ENCODE measurements around the gene ZNF576. TPM values are rescaled to one million over a fixed set of nuclear protein-coding genes. Genes with fewer than 3 reads are reported as not detected.
A peak's percentile ranks its signal among the peaks of the same experiment; 100 is the strongest.

The ZNF576 gene
- total and polyA plus RNA-seq, 9 of the 15 experiments (the other 6 are each of a cell fraction or from before 2014, with no cell fraction given) = 6.8 to 18.2 (median 12.2) TPM

DNA sequence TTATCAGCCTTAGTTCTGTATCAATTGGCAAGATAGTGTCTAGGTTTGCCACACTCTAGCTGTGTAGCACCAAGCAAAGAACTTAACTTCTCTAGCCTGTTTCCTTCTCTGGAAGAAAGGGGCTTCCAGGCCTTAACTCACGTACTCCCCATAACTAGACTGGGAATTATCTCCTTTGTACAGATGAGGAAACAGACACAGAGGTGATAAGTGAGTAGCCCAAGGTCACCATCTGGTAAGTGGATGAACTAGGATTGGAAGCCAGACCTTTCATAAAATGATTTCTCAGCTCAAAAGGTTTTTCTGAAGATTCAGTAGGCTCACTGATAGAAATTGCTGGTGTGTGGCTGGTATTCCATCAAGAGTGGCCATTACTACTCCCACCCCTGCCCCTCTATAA is 19.9 kb downstream of the ZNF576 start (continued):
- TF ChIP-seq ESRRA (IDR thresholded peaks at IDR 0.05; ENCODE audit: borderline replicate concordance, low read depth) (peak; percentile 97), SMARCA4 (IDR thresholded peaks at IDR 0.05) (peak; percentile 73; the same call in 1 of the 2 replicates), ZFP36 (IDR thresholded peaks at IDR 0.05; ENCODE audit: low read depth, low read length, partially characterized antibody) (no peak), CEBPG (CRISPR knock-in tag; IDR thresholded peaks at IDR 0.05) (no peak), CEBPG (tag; conservative IDR thresholded peaks at IDR 0.05 in 1 of 2, IDR thresholded peaks at IDR 0.05 in 1 of 2) (no peak), BHLHE40 (IDR thresholded peaks at IDR 0.05; ENCODE audit: low read length) (no peak), ZNF311 (CRISPR knock-in tag; IDR thresholded peaks at IDR 0.05) (no peak), ZBTB8A (IDR thresholded peaks at IDR 0.05; ENCODE audit: partially characterized antibody) (no peak), TEAD4 (IDR thresholded peaks at IDR 0.05; ENCODE audit: low read length) (peak; percentile 85), TEAD4 (CRISPR knock-in tag; IDR thresholded peaks at IDR 0.05; ENCODE audit: borderline replicate concordance) (no peak), ZKSCAN1 (IDR thresholded peaks at IDR 0.05; ENCODE audit: low read depth, low read length) (no peak), EP300 (IDR thresholded peaks at IDR 0.05; ENCODE audit: low read length) (peak; percentile 79), KDM1A (IDR thresholded peaks at IDR 0.05) (peak; percentile 91 to 92), POLR2AphosphoS5 (IDR thresholded peaks at IDR 0.05; ENCODE audit: control insufficient read depth, insufficient read depth, low read depth, low read length) (peak; percentile 78), CSDE1 (IDR thresholded peaks at IDR 0.05) (no peak), STAT5A (IDR thresholded peaks at IDR 0.05; ENCODE audit: borderline replicate concordance, low read length) (no peak; the same call in 1 of the 2 replicates), POLR2AphosphoS2 (IDR thresholded peaks at IDR 0.05; ENCODE audit: low read length) (no peak), FIP1L1 (IDR thresholded peaks at IDR 0.05; ENCODE audit: low read depth, low read length, poor library complexity, severe bottlenecking) (no peak)
- TF ChIP-seq, protein P1, sequence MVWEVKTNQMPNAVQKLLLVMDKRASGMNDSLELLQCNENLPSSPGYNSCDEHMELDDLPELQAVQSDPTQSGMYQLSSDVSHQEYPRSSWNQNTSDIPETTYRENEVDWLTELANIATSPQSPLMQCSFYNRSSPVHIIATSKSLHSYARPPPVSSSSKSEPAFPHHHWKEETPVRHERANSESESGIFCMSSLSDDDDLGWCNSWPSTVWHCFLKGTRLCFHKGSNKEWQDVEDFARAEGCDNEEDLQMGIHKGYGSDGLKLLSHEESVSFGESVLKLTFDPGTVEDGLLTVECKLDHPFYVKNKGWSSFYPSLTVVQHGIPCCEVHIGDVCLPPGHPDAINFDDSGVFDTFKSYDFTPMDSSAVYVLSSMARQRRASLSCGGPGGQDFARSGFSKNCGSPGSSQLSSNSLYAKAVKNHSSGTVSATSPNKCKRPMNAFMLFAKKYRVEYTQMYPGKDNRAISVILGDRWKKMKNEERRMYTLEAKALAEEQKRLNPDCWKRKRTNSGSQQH (CRISPR knock-in tag; IDR thresholded peaks at IDR 0.05) = no peak
- TF ChIP-seq, protein P2, sequence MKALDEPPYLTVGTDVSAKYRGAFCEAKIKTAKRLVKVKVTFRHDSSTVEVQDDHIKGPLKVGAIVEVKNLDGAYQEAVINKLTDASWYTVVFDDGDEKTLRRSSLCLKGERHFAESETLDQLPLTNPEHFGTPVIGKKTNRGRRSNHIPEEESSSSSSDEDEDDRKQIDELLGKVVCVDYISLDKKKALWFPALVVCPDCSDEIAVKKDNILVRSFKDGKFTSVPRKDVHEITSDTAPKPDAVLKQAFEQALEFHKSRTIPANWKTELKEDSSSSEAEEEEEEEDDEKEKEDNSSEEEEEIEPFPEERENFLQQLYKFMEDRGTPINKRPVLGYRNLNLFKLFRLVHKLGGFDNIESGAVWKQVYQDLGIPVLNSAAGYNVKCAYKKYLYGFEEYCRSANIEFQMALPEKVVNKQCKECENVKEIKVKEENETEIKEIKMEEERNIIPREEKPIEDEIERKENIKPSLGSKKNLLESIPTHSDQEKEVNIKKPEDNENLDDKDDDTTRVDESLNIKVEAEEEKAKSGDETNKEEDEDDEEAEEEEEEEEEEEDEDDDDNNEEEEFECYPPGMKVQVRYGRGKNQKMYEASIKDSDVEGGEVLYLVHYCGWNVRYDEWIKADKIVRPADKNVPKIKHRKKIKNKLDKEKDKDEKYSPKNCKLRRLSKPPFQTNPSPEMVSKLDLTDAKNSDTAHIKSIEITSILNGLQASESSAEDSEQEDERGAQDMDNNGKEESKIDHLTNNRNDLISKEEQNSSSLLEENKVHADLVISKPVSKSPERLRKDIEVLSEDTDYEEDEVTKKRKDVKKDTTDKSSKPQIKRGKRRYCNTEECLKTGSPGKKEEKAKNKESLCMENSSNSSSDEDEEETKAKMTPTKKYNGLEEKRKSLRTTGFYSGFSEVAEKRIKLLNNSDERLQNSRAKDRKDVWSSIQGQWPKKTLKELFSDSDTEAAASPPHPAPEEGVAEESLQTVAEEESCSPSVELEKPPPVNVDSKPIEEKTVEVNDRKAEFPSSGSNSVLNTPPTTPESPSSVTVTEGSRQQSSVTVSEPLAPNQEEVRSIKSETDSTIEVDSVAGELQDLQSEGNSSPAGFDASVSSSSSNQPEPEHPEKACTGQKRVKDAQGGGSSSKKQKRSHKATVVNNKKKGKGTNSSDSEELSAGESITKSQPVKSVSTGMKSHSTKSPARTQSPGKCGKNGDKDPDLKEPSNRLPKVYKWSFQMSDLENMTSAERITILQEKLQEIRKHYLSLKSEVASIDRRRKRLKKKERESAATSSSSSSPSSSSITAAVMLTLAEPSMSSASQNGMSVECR (CRISPR knock-in tag; IDR thresholded peaks at IDR 0.05) = no peak
- TF ChIP-seq, protein P3, sequence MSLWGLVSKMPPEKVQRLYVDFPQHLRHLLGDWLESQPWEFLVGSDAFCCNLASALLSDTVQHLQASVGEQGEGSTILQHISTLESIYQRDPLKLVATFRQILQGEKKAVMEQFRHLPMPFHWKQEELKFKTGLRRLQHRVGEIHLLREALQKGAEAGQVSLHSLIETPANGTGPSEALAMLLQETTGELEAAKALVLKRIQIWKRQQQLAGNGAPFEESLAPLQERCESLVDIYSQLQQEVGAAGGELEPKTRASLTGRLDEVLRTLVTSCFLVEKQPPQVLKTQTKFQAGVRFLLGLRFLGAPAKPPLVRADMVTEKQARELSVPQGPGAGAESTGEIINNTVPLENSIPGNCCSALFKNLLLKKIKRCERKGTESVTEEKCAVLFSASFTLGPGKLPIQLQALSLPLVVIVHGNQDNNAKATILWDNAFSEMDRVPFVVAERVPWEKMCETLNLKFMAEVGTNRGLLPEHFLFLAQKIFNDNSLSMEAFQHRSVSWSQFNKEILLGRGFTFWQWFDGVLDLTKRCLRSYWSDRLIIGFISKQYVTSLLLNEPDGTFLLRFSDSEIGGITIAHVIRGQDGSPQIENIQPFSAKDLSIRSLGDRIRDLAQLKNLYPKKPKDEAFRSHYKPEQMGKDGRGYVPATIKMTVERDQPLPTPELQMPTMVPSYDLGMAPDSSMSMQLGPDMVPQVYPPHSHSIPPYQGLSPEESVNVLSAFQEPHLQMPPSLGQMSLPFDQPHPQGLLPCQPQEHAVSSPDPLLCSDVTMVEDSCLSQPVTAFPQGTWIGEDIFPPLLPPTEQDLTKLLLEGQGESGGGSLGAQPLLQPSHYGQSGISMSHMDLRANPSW (CRISPR knock-in tag; IDR thresholded peaks at IDR 0.05) = no peak
